GM19455 (cell line): ENCODE results near the gene CGA.
A peak's percentile ranks its signal among the peaks of the same experiment; 100 is the strongest.

Experiments
- ATAC-seq: cut with Tn5 transposase; IDR thresholded peaks from one replicate; pipeline ENCODE4 v1.9.1; 2021; ENCODE audit not compliant: unreplicated experiment

Gene CGA

DNA sequence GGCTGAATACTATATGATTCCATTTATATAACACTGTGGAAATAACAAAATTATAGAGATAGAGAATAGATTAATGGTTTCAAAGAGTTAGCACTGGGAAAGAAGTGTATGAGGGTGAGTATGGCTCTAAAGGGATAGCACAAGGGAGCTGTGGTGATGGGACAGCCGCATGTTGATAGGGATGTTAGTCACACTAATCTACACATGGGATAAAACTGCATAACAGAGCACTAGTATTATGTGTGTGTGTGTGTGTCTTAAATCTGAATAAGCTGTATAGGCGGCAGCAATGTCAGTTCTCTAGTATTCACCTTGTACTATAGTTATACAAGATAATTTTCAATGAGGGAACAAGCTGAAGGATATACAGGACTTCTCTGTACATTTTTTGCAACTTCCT is 5.8 kb downstream of the CGA start:
- ATAC-seq: no peak

DNA sequence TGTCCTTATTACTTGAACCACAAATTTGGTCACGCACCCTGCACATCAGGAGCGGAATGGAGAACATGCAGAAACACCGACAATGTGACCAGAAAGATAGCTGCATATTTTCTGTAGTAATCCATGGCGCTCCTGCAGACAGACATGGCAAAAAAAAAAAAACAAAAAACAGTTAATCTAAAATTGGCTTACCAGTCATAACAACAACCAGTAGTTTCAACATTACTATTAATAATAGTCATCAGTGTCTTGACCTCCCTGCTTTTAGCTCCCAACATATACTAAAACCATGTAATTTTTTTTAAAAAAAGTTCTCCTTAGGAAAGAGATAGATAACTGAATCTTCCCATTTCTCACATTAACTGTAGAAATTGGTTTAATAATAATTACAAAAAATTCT is 6.8 kb downstream of the CGA start:
- peak; percentile 61 for ATAC-seq

DNA sequence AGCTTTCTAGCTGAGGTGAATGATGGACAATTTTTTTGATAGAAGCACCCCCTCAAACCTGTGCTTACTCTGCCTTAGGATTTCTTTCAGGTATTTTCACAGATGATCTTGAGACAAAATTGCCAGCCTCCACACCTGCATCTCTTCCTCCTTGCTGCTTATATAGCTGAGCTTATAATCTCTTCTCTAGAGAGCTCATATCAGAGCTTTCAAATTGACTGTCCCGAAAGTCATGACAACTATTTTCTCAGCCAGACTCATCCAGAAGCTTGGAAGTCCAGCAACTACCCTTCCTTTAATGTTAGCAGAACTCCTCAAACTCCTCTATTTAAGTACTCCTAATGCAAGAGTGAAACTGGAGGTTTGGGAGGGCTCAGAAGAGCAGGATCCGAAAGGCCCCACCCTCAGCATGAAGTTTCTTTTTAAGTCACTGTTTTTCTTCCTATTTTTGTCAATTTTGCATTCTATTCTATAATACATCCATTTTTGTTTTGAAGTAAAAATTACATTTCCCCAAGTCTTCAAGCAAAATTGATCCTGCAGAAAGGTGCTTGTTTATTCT is 12.7 kb downstream of the CGA start:
- ATAC-seq: peak; percentile 57

DNA sequence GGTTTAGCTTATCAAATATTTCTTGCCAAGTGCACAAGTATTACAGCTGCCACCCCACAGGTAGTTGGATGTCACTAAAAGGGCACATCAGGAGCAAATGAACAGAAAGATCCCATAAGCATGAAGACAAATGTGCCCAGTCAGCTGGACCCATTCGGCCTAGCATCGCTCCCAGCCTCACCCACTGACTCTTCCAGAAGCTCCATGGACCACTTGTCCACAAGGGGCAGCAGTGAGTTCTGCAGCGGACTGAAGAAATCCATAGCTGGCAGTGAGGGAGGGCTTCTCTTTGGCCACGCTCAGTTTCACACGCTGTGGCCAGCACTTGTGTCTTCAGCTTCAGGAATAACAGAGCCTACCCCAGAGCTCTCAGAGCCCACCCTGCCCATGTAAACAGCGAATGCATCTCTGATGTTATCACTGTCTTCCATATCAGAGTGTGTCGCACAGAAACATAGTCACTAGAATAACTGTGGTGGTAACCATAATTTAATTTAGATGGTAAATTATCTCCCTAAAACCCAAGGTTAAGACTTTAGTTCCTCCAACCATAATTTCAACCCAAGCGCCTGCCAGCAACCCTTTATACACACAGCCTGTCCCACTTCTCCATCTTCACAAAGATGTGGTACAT is 15.8 kb downstream of the CGA start:
- no peak for ATAC-seq

DNA sequence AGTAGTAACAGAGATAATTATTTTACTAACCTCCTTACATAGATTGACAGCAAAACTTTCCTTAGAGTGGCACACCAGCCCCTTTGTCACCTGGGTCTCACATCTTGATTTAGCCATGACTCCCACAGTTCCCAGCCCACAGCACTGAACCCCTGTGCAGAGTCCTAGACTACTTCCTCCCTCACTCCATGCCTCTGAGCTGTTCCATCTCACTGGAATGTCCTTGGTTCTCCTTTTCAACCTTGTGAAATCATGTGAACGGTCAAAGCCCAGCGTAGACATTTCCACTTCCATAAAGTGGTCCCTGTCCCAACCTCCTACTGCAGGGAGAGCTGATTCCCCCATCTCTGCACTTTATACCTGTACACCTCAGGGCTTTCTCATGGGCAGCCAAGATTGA is 19.7 kb downstream of the CGA start:
- no peak for ATAC-seq

DNA sequence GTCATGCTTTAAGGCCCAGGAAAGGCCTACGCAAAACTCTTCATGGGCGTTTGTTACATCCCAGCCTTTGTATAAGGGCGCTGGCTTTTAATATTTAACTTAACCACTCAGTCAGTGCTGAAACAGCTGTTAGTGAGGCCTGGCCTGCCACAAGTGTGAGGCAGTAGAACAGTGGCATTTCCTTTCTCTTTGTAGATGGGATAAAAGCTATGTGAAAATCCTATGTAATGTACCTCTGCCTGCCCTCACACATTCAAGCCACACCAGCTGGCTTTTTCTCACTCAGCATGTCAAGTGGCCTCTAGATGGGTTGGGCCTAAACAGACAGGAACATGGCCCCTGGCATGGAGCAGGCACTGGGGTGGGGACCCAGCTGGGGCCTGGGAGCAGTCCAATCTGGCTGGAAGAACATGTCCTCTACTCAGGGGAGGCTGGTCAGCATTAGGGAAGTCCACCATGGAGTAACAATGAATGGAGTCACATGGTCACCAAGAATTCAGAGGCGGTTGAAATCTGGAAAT is 20.7 kb downstream of the CGA start:
- no peak for ATAC-seq

DNA sequence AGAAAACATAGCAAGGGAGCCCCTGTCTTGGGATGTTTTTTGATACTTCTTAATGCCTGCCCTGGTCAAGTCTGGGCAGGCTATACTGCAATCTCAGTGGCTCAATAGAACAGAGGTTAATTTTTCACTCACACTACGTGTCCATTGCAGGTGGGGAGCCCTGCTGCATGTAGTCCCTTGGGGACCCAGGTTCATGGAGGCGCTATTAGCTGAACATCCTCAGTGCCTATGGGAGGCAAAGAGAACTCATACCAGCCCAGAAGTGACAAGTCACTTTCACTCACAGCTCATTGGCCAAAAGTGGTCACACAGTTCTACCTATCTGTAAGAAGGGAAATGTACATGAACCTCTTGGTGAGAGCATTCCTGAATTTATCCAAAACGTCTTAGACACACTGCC is 23.2 kb downstream of the CGA start:
- no peak for ATAC-seq

DNA sequence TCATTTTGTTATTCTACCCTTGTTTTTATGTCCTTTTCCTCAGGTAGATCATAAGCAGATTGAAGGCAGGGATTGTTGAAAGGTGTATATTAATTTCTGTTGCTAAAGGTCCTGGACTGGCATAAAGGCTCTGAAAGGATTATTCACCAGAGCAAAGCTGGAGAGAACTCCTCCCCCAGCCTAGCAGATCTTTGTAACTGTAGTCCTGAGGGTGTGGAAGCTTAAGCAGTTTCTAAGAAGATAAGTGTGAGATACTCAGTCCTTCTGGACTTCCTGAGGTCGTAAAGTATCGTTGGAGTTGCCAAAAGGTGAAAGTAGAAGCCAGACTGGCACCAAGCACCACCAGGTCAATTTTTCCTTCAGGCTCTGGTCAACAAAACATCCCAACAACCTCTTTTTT is 24.2 kb downstream of the CGA start:
- ATAC-seq: no peak

DNA sequence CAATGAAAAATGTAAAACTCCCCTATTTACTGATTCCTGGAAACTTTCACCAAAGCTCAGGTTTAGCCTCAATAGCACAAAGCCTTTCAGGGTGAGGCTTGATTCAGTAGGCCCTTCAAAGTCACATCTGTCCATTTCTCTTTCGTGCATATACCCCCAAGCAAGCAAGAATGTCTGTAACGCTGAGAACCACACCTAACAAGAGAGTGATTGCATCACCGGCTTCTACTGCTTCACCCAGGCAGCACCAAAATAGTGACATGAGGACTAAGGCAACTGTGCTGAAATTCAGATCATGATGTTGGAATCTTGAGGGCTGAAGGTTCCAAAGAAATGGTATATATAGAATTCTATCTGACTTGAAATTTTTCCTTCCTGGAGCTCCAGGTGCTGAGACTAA is 26.1 kb downstream of the CGA start:
- no peak for ATAC-seq

DNA sequence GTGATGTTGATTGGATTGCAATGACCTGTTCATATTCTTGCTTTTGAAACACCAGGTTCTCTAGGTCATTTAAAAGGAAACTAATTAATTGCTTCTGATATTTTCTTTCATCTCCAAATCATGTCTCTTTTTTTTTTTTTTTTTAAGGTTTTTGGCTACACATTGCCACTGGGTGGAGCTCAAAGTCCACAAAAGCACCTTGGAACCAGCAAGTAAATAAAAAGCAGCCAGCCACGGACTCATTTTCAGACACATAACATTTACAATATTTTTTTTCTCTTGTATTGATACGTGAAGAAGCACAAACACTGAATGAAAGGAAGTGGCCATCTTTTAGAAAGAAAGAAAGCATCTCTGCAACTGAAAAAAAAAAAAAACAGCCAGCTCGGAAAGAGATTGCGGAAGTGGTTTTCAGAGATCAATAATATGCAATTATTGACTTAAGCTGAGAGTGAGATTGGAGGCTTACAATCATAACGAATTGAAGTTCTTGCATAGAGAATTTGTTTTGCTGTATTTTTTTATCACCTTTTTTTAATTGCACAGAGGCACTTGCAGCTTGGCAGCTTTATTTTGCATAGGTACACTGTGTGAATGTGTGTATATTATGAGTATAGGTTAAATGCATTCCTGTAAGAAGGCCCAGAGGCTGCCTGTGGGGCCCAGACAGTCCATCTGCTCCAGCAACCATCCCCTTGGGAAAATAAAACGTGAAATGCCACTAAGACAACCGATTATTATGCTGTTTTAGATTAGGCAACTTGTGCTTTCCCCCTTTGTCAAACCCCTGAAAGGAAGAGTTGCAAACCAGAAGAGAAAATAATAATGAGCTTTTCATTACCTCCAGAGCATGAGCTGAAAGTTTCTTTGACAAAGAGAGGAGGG is 28.2 kb downstream of the CGA start:
- ATAC-seq: no peak

DNA sequence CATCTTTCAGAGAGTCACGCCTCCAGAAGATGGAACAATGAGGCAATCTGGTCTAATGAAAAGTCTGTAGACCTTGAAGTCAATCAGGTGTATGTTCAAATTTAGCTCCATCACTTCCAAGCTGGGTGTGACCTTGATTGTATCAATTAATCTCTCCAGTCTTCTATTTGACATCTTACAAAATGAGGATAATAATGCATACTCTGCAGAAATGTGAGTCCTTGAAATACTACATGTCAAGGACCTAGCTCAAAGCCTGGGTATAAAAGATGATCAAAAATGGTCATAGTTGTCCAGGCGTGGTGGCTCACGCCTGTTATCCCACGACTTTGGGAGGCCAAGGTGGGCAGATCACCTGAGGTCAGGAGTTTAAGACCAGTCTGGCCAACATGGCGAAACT is 29.8 kb downstream of the CGA start:
- ATAC-seq: no peak

DNA sequence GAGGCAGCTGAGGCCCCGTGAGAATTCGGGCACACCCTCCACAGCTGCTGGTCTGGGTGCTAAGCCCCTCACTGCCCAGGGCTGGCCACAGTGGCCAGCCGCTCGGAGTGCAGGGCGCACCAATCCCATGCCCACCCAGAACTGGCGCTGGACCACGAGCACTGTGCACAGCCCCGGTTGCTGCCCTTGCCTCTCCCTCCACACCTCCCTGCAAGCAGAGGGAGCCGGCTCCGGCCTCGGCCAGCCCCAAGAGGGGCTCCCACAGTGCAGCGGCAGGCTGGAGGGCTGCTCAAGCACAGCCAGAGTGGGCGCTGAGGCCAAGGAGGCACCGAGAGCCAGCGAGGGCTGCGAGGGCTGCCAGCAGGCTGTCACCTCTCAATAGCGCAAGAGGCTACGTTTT is 35.0 kb downstream of the CGA start:
- ATAC-seq: no peak

DNA sequence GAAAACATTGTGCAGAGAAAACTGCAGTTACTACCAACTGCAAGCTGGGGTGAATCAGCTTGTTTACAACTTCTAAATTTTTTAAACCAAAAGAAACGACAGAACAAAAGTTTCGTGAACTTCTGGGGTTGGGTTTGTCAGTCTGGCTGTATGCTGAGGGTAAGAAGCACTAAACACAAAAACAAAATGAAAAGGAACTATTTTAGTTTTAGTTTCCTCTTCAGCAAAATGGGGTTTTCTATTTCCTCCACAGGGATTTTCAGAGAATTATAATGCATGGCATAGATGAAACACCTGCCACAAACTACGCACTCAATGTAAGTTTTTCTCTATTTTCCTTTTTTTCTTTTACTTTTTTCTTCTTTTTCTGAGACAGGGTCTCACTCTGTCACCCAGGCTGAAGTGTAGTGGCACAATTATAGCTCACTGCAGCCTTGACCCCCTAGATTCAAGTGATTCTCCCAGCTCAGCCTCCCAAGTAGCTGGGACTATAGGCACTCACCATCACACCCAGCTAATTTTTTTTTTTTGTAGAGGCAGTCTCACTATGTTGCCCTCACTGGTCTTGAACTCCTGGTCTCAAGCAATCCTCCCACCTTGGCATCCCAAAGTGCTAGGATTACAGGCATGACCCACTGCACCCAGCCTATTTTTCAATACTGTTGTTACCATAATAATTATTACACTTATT is 40.6 kb downstream of the CGA start:
- ATAC-seq: no peak

DNA sequence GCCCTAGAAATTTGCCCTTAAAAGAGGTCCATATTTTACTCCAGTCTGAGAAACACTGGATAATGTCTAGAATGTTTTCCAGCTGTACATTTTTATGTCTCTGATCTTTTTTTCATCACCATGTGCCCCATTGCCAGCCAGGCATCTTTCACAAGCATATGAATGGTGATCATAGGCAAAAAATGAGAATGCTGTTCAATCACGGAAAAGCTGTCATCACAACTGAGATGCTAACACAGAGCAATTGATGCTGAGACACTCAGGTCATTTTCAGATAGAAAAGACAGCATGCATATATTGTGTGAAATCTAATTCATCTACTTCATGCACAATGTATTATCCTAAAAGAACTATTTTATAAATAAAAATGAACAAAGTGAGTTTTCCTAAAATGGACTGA is 41.6 kb downstream of the CGA start:
- no peak for ATAC-seq

DNA sequence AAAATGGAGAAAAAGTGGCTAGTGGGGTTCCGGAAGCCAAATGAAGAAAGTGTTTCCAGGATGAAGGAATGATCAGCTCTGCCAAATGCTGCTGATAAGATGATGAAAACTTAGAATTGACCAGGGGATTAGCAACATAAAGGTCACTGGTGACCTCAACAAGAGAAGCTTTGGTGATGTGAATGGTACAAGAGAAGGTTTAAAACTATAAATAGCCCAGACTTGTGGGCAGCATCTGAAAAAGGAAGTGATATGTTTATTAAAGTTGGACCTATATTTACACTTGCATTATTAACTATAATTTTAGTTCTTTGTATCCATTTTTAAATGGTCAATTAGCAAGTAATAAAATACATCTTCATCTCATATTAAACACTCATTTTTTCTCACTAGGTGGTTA is 45.1 kb downstream of the CGA start:
- ATAC-seq: no peak

DNA sequence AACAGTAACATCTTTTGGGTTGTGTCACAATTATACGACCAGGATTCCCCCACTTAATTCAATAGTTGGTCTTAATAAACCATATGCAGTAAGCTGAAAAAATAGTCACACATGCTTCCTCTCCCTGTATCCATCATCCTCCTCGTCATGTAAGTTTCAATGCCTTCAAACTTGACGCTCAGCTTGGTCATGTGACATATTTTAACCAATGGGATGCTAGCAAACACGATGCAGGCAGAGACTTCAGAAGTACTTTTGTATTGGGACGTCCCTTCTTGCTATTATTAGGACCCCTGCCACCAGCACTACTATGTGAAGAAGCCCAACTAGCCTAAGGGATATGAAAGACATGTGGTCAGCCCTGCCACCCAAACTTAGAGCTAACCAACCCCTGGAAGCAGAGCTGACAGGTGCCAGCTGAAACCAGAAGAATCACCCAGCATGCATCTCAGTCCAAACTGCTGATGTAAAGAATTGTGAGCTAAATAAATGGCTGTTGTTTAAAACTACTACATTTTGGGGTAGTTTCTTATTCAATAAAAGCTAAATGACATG is 49.3 kb downstream of the CGA start:
- no peak for ATAC-seq

DNA sequence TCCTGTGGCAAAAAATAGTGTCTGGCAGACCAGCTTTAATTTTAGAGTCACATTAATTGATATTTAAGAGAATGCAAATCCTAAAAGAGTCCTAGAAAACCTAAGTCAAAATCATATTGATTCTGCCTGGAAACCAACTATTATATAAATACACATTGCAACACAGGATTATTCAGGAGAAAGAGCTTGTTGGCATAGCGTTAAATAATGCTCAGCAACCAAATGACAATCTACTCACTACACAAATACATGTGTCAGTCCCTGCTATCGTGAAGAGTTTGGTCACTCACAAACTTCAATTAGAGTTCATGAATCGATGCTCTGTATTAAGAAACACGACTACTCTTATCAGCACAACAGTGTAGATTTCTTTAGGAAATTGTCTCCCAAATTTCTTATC is 54.2 kb downstream of the CGA start:
- ATAC-seq: no peak
